ENCODE results near the gene INO80D. TPM values are rescaled to one million over a fixed set of nuclear protein-coding genes. Genes with fewer than 3 reads are reported as not detected.
"Not testable (repeated sequence)": the region's sequence is repeated elsewhere in the genome, so short reads cannot be mapped to it uniquely, and the experiment has no call there.

The INO80D gene
- total RNA-seq, 1 donor from 2014 or later = 20.8 TPM

- DNase-seq (ENCODE audit: low spot score); intact Hi-C loops (cut with DNase I): not testable (repeated sequence)
Observed at GRCh38 chr2:206035393-206035792, 50.6 kb downstream of the INO80D start.

GRCh38 chr2:206033452-206033851 is 52.5 kb downstream of the INO80D start:
- intact Hi-C loops (cut with DNase I); DNase-seq (ENCODE audit: low spot score): not testable (repeated sequence)

DNA sequence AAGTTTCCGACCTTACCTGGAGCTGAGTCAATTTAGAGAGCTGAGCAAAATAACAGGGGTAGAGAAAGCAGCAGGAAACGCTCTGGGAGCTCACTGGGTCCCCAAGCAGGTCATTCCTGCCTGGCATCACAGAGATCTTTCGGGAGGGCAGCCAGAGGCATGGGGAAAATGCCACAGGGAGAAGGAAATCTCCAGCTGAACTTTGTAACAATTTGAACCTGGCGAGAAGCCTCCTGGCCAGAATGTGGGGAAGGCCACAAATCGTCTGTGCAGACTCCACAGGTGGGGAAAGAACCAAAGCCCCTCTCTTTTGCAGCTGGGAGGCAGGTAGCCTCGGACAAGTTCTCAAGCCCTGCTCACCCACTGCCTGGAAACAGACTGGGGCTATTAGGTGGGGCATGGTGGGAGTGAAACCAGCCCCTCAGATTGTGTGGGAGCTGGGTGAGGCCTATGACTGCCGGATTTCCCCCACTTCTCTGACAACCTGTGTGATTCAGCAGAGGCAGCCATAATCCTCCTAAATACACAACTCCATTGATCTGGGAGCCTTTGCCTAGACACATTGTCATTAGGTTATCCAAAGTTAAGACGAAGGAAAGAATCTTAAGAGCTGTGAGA is 53.9 kb downstream of the INO80D start:
- intact Hi-C loops (cut with DNase I) = no loop called here
- DNase-seq (ENCODE audit: low spot score) = no peak

- DNase-seq (ENCODE audit: low spot score) = no peak
- intact Hi-C loops (cut with DNase I) = no loop called here
Observed at GRCh38 chr2:206031162-206031784, 54.7 kb downstream of the INO80D start.

- DNase-seq (ENCODE audit: low spot score) = no peak
- intact Hi-C loops (cut with DNase I) = no loop called here
Observed at GRCh38 chr2:206028101-206028500, 57.9 kb downstream of the INO80D start.

DNA sequence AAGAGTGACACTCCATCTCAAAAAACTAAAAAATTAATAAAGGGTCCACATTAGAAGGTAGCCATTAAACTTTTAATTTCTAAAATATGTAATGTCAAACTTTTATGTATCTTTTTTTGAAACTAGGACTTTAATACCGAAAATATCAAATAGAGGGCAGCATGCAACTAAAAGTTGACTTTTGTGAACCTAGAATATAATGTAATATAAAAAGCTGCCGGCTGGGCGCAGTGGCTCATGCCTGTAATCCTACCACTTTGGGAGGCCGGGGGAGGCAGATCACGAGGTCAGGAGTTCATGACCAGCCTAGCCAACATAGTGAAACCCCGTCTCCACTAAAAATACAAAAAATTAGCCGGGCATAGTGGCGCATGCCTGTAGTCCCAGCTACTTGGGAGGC is 62.8 kb downstream of the INO80D start:
- DNase-seq (ENCODE audit: low spot score) = no peak
- intact Hi-C loops (cut with DNase I) = no loop called here

GRCh38 chr2:206020171-206020570 is 65.8 kb downstream of the INO80D start:
- DNase-seq (ENCODE audit: low spot score) = no peak
- intact Hi-C loops (cut with DNase I) = no loop called here

- DNase-seq (ENCODE audit: low spot score); intact Hi-C loops (cut with DNase I): not testable (repeated sequence)
Observed at GRCh38 chr2:206015746-206016145, 70.2 kb downstream of the INO80D start.

GRCh38 chr2:206011795-206012194 is 74.2 kb downstream of the INO80D start:
- intact Hi-C loops (cut with DNase I) = no loop called here
- DNase-seq (ENCODE audit: low spot score) = no peak

GRCh38 chr2:206011018-206011614 is 74.9 kb downstream of the INO80D start:
- intact Hi-C loops (cut with DNase I) = no loop called here
- no peak for DNase-seq (ENCODE audit: low spot score)

- DNase-seq (ENCODE audit: low spot score) = no peak
- intact Hi-C loops (cut with DNase I) = no loop called here
Observed at GRCh38 chr2:206004004-206004693, 81.8 kb downstream of the INO80D start.

GRCh38 chr2:206002440-206002839 is 83.5 kb downstream of the INO80D start:
- intact Hi-C loops (cut with DNase I) = no loop called here
- DNase-seq (ENCODE audit: low spot score) = no peak

DNA sequence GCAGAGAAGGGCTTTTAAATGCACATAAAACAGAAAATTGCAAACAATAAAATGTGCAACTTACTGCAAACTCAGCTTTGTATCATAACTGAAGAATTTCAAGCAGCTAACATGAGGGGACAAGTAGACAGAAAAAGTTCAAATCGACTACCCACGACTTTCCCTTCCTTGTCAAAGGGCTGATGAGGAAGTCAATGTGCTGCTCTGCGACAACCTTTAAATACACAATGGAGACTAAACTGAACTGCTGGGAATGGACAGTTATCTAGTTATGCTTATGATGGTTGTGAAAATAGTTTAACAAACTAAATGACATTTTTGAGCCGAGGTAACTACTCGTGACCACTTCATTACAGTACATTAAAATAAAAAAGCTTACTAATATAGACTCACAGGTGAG is 84.1 kb downstream of the INO80D start:
- intact Hi-C loops (cut with DNase I) = no loop called here
- no peak for DNase-seq (ENCODE audit: low spot score)

- intact Hi-C loops (cut with DNase I) = no loop called here
- DNase-seq (ENCODE audit: low spot score) = no peak
Observed at GRCh38 chr2:206000776-206001175, 85.2 kb downstream of the INO80D start.

GRCh38 chr2:205998583-205998982 is 87.4 kb downstream of the INO80D start:
- intact Hi-C loops (cut with DNase I) = no loop called here
- DNase-seq (ENCODE audit: low spot score) = no peak

- no peak for DNase-seq (ENCODE audit: low spot score)
- intact Hi-C loops (cut with DNase I) = no loop called here
Observed at GRCh38 chr2:205996161-205996560, 89.8 kb downstream of the INO80D start.

GRCh38 chr2:205995260-205995659 is 90.7 kb downstream of the INO80D start:
- DNase-seq (ENCODE audit: low spot score) = no peak
- intact Hi-C loops (cut with DNase I) = no loop called here

DNA sequence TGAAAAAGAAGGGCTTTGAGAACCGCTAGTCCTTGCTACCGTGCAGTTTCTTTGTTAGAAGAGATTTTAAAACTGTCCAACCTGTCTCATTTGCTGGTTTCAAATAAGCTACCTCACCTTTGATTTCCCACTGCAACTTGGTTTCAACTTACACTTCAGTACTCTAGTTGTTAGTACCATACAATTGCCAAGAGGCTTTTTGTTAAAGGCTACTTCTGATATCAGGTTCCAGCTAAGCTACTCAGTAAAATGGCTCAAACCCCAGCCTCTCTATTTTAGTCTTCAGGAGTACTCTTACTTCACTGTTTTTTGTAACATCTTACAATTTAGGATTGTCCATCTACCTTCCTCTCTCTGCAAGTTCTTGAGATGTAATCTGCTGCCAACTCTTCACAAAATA is 91.6 kb downstream of the INO80D start:
- intact Hi-C loops (cut with DNase I) = no loop called here
- no peak for DNase-seq (ENCODE audit: low spot score)

DNA sequence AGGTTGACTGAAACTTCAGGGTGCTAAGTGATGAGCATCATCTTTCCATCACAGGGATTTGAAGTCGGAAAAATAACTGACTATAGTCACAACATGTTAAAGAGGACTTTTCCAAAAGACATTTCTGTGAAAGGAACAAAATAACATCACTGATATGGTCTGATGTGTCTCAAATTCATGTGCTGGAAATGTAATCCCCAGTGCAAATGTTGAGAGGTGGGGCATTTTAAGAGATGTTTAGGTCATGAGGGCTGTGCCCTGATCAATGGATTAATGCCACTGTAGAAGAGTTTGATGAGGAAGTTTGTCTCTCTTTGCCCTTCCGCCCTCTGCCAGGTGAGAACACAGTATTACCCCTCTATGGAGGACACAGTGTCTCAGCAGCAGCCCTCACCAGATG is 95.9 kb downstream of the INO80D start:
- no peak for DNase-seq (ENCODE audit: low spot score)
- intact Hi-C loops (cut with DNase I) = no loop called here

GRCh38 chr2:205989271-205990071 is 96.5 kb downstream of the INO80D start:
- DNase-seq (ENCODE audit: low spot score) = no peak
- intact Hi-C loops (cut with DNase I) = no loop called here
